Neural progenitor cell (in vitro differentiated cells): ENCODE results near the gene FGD6.

Source experiments
- CTCF ChIP-seq: fragments of 200-600 bp; sonication (generic); IDR thresholded peaks from 2 replicates; pipeline ENCODE4 v1.5.1; 2017; ENCODE audit warnings: antibody characterized with exemption, mild to moderate bottlenecking
- EZH2 ChIP-seq: fragments of 200-600 bp; sonication (generic); IDR thresholded peaks from 2 replicates; pipeline ENCODE4 v1.6.1; 2017; ENCODE audit warnings: antibody characterized with exemption, mild to moderate bottlenecking, moderate library complexity
- EZH2phosphoT487 ChIP-seq: fragments of 200-600 bp; sonication (generic); IDR thresholded peaks from 2 replicates; pipeline ENCODE4 v1.6.1; 2017; ENCODE audit warnings: antibody characterized with exemption

- TF ChIP-seq CTCF (no peak), EZH2phosphoT487 (no peak), EZH2 (no peak)
Measured at GRCh38 chr12:95104919-95105452, 112.3 kb downstream of the FGD6 start.
